ENCODE results near the gene MCAM. TPM values are rescaled to one million over a fixed set of nuclear protein-coding genes. Genes with fewer than 3 reads are reported as not detected.

MCAM gene
- total and polyA plus RNA-seq, 2 donors = 154 to 451 TPM

DNA sequence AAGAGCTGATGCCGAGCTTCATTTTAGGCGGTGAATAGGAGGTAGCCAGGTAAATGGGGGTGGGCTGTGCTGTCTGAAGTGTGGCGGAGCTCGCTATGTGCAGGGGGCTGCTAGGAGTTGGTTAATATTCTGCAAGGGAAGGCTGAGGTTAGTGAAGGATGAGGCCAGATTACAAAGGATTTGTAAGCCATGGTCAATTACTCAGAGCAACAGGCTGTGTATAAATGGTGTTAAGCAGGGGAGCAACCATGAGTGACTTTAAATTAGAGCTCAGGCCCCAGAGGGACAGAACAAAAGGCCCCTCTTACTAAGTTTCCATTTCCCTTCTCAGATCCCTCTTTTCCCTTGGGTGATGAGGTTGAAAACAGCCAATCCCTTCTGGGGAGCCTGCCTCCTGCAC is 7.3 kb upstream of the MCAM start:
- WGBS = 46% methylated on average over 4 of the region's 4 CpGs
- no peak overlapping the region for H3K27ac ChIP-seq (ENCODE audit: low read depth)
- DNase-seq (ENCODE audit: extremely low spot score) = no peak
- no peak overlapping the region for H3K4me3 ChIP-seq (ENCODE audit: low read depth, low read length)
- H3K36me3 ChIP-seq (ENCODE audit: insufficient read depth) = no peaks in the 10 kb centered on the region
- H3K4me1 ChIP-seq (ENCODE audit: insufficient read depth) = no peaks in the 10 kb centered on the region

DNA sequence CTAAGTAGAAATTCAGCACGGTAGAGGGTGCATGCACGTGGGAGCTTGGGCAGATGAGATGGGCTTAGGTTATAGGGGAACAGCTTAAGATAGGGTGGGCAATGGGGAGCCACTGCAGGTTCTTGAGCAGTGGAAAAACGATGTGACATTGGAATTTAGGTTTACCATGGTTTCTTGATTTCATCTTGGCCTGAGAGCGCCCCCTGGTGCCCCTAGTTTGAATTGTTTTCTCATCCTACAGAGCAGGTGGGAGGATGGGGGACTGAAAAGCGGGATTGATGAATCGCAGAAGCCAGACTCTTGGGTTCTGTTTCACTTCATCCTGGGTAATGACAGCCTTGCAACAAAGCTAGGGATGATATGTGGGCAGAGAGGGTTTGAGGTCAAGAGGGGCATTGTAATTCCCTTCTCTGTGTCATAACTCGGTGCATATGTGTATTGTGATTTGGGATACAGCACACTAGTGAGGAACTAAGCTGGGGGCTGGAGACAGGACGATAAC is 6.7 kb upstream of the MCAM start:
- no peak overlapping the region for H3K27ac ChIP-seq (ENCODE audit: low read depth)
- no peaks in the 10 kb centered on the region for H3K4me1 ChIP-seq (ENCODE audit: insufficient read depth)
- DNase-seq (ENCODE audit: extremely low spot score) = no peak
- H3K36me3 ChIP-seq (ENCODE audit: insufficient read depth) = no peaks in the 10 kb centered on the region
- no peak overlapping the region for H3K4me3 ChIP-seq (ENCODE audit: low read depth, low read length)
- WGBS = 17% methylated on average over 8 of the region's 8 CpGs

GRCh38 chr11:119322921-119323531 is 6.1 kb upstream of the MCAM start:
- 90% methylated on average over 20 of the region's 20 CpGs for WGBS
- no peak for DNase-seq (ENCODE audit: extremely low spot score)
- Histone ChIP-seq H3K4me3 (ENCODE audit: low read depth, low read length) (no peak overlapping the region), H3K27ac (ENCODE audit: low read depth) (peak overlapping the region; percentile 38), H3K36me3 (ENCODE audit: insufficient read depth) (no peaks in the 10 kb centered on the region), H3K4me1 (ENCODE audit: insufficient read depth) (no peaks in the 10 kb centered on the region)

DNA sequence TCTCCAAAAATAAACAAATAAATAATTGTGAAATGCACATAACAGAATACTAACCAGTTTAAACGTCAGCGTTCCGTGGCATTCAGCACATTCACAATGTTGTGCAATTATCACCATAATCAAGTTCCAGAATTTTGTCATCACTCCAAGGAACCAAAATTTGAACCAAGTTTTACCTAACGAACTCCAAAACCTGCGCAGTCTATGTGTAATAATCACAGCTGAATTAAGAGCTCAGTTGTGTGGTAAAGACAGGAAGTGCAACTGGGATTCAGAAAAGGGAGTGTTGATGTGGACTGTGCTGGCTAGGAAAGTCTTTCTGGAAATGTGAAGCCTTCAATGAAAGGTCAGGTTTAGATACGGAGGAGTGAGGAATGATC is 5.4 kb upstream of the MCAM start:
- Histone ChIP-seq H3K27ac (ENCODE audit: low read depth) (peak overlapping the region; percentile 38), H3K36me3 (ENCODE audit: insufficient read depth) (no peaks in the 10 kb centered on the region), H3K4me1 (ENCODE audit: insufficient read depth) (no peaks in the 10 kb centered on the region), H3K4me3 (ENCODE audit: low read depth, low read length) (no peak overlapping the region)
- WGBS = 47% methylated on average over 6 of the region's 6 CpGs
- DNase-seq (ENCODE audit: extremely low spot score) = no peak

DNA sequence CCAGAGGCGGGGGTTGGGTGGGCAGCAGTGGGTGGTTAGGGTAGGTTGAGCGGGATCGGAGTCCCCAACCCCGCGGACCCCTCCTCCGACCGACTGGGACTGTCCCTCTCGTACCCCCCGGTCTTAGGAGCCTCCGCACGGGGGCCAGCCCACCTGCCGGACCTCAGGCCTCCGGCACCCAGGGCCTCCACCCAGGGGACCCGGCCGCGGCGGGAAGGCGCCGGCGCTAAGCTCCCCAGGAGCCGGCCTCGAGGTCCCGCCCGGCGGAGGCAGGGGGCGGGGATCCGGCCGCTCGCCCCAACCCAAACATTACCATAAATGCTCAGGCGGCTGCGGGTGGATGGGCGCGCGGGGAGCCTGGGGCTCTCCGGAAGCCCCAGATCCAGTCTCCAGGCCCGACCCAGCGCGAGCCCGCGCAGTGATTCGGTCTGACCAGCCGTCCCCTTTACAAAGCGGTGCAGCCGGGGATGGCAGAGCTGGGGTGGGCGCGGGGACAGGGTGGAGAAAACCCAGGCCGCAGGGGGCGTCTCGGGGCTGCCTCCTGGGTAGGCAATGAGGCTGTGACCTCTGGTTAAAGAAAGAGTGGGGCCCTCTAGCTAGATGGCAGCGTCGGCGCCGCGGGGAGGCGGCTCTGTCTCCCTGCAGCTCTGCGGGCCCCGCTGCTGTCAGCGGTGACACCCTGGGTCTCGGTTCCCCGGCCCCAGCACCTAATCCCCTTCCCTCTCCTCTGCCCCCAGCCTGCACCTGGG is 4.0 kb upstream of the MCAM start:
- WGBS = 1% methylated on average over 60 of the region's 60 CpGs
- Histone ChIP-seq H3K4me3 (ENCODE audit: low read depth, low read length) (peak overlapping the region; percentile 44), H3K4me1 (ENCODE audit: insufficient read depth) (no peaks in the 10 kb centered on the region), H3K27ac (ENCODE audit: low read depth) (peak overlapping the region; percentile 87), H3K36me3 (ENCODE audit: insufficient read depth) (no peaks in the 10 kb centered on the region)
- DNase-seq (ENCODE audit: extremely low spot score) = no peak

DNA sequence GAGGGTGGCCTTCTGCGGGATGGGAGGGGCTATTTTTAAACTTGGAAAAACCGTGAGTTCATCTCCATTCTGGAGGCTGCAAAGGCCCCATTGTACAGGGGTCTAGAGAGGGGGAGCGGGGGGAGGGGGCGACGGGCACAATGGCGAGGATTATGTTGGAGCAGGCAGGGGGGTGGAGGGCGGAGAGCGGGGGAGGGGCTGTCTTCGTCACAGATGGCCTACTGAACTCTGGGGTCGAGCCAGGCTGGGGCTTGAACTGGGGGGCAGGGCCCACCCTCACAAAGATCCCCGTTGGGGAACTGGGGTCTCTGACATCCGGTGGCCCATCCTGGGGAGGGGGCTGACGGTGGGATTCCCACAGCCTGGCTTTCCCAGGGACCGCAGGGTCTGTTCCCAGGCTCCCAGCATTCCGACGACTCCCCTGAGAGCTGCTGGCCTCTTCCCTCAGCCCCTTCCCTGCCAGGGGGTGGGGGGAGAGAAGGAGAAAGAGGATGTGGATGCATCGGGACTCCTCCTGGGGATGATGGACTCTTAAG is 3.4 kb upstream of the MCAM start:
- no peak for DNase-seq (ENCODE audit: extremely low spot score)
- peak overlapping the region; percentile 44 for H3K4me3 ChIP-seq (ENCODE audit: low read depth, low read length)
- peak overlapping the region; percentile 83 for H3K27ac ChIP-seq (ENCODE audit: low read depth)
- WGBS = 17% methylated on average over 17 of the region's 17 CpGs
- no peaks in the 10 kb centered on the region for H3K4me1 ChIP-seq (ENCODE audit: insufficient read depth)
- no peaks in the 10 kb centered on the region for H3K36me3 ChIP-seq (ENCODE audit: insufficient read depth)

- Histone ChIP-seq H3K27ac (ENCODE audit: low read depth) (peak overlapping the region; percentile 83), H3K36me3 (ENCODE audit: insufficient read depth) (no peaks in the 10 kb centered on the region), H3K4me3 (ENCODE audit: low read depth, low read length) (no peak overlapping the region), H3K4me1 (ENCODE audit: insufficient read depth) (no peaks in the 10 kb centered on the region)
- WGBS = 48% methylated on average over 11 of the region's 11 CpGs
- DNase-seq (ENCODE audit: extremely low spot score) = no peak
Measured at GRCh38 chr11:119319700-119320239, 2.8 kb upstream of the MCAM start.

- 70% methylated on average over 8 of the region's 8 CpGs for WGBS
- Histone ChIP-seq H3K4me3 (ENCODE audit: low read depth, low read length) (no peak overlapping the region), H3K36me3 (ENCODE audit: insufficient read depth) (no peaks in the 10 kb centered on the region), H3K4me1 (ENCODE audit: insufficient read depth) (no peaks in the 10 kb centered on the region), H3K27ac (ENCODE audit: low read depth) (peak overlapping the region; percentile 41)
- no peak for DNase-seq (ENCODE audit: extremely low spot score)
Measured at GRCh38 chr11:119319136-119319699, 2.3 kb upstream of the MCAM start.

DNA sequence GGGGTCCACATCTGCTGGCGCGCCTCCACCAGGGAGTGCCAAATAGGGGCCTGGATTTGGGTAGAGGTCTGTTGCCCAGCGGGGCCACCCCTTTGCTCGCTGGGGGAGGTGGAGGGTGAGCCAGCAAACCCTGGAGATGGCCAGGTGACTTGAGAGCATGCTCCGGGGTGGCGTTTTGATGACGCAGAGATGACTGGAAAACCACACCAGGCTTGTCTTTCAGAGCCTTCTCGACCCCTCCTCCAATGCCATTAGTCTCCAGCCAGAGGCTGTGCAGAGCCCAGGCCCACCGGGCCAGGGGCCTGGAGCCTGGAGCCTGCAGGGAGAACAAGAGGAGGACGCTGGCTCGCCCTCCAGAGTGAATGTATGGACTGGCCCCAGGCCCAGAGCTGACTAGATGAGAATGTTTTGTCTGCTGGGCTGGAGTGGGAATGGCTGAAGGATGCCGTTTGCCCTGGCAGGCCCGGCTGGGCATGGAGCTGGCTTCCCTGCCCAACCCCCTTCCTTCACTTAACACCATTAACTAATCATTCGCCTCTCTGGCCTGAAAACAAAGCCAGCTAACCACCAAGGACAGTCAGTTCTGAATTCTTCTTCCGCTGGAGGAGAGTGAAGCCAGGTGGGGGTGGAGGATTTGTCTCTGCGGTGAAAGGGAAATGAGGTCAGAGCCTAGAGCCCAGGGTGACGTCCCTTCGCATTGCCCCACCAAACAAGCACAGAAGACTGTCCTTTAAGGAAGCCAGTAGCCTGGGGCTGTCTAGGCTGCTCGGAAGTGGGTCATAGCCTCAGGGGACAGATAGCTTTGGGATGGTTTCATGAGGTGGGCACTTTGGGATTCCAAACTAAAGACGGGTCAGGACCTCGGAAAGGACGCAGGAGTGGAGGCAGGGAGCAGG is 1.6 kb upstream of the MCAM start:
- WGBS = 46% methylated on average over 22 of the region's 22 CpGs

DNA sequence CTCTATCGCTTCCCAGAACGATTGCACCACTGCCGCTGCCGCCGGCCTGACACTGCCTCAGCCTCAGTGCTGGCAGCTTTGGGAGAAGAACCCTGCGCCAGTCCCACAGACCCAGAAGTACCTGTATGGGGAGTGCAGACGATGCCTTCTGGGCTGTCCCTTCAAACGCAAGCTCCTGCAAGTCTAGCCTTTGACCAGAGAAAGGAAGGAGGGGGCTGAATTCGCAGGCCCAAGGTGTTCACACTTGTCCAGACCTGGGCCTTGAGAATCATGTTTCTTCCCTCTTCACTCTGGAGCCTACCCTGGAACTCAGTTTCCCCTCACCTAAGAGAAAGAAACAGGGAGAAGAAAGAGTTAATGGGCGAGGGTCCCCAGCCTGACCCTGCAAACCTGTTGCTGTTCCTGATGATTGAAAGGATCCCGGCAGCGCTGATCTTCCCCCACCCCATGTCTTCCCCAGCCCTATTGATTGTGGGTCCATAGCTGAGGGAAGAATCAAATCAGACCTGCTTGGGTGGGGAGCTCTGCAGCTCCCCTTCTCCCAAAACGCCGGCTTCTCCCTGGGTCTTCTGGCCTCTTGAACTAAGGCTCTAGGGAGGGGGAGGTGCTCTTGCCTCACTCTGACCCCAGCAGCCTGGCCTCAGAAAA is 786 bp upstream of the MCAM start:
- Histone ChIP-seq H3K4me1 (ENCODE audit: insufficient read depth) (no peaks in the 10 kb centered on the region), H3K27ac (ENCODE audit: low read depth) (no peak overlapping the region), H3K4me3 (ENCODE audit: low read depth, low read length) (peak overlapping the region; percentile 69), H3K36me3 (ENCODE audit: insufficient read depth) (no peaks in the 10 kb centered on the region)
- no peak for DNase-seq (ENCODE audit: extremely low spot score)
- WGBS = 40% methylated on average over 14 of the region's 14 CpGs

More for the DNA sequence above, 1.6 kb upstream of the MCAM start:
- peak overlapping the region; percentile 41 for H3K27ac ChIP-seq (ENCODE audit: low read depth)
- no peaks in the 10 kb centered on the region for H3K4me1 ChIP-seq (ENCODE audit: insufficient read depth)
- no peak for DNase-seq (ENCODE audit: extremely low spot score)
- H3K36me3 ChIP-seq (ENCODE audit: insufficient read depth) = no peaks in the 10 kb centered on the region
- H3K4me3 ChIP-seq (ENCODE audit: low read depth, low read length) = no peak overlapping the region

- no peaks in the 10 kb centered on the region for H3K4me1 ChIP-seq (ENCODE audit: insufficient read depth)
- no peak for DNase-seq (ENCODE audit: extremely low spot score)
Measured at GRCh38 chr11:119316016-119316728, 758 bp downstream of the MCAM start.

More at GRCh38 chr11:119316016-119316728, 758 bp downstream of the MCAM start:
- H3K27ac ChIP-seq (ENCODE audit: low read depth) = no peak overlapping the region
- H3K4me3 ChIP-seq (ENCODE audit: low read depth, low read length) = peak overlapping the region; percentile 69
- no peaks in the 10 kb centered on the region for H3K36me3 ChIP-seq (ENCODE audit: insufficient read depth)
- WGBS = under 1% methylated on average over 46 of the region's 46 CpGs
